ENCODE data around the gene NRSN1. TPM values are rescaled to one million over a fixed set of nuclear protein-coding genes. Genes with fewer than 3 reads are reported as not detected.
"Not testable (repeated sequence)": the region's sequence is repeated elsewhere in the genome, so short reads cannot be mapped to it uniquely, and the experiment has no call there.

The NRSN1 gene
- total and polyA plus RNA-seq, 10 donors, result 0.03 TPM; not detected in 9

DNA sequence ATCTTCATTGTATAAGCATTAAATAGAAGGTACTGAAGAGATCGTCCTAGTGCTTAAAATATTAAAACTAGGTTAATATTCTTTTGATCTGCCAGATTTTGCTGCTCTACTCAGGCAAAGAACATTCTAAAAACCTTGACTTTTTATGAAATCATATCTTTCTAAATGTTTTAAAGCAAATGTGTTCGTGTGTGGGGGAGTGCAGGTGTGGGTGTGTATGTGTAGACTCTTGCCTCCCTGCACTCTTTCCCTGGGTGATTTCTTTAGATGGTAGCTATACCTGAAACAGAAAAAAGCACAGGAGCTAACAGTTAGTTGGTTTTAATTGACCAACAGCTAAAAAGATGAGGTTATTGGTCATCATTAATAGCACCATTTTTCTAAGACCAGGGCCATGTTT is 5.7 kb downstream of the NRSN1 start:
- intact Hi-C loops (cut with DNase I; ENCODE audit: low total_unique reads), result no loop called here
- no peak overlapping the region for H3K27ac ChIP-seq
- TF ChIP-seq, protein P1, sequence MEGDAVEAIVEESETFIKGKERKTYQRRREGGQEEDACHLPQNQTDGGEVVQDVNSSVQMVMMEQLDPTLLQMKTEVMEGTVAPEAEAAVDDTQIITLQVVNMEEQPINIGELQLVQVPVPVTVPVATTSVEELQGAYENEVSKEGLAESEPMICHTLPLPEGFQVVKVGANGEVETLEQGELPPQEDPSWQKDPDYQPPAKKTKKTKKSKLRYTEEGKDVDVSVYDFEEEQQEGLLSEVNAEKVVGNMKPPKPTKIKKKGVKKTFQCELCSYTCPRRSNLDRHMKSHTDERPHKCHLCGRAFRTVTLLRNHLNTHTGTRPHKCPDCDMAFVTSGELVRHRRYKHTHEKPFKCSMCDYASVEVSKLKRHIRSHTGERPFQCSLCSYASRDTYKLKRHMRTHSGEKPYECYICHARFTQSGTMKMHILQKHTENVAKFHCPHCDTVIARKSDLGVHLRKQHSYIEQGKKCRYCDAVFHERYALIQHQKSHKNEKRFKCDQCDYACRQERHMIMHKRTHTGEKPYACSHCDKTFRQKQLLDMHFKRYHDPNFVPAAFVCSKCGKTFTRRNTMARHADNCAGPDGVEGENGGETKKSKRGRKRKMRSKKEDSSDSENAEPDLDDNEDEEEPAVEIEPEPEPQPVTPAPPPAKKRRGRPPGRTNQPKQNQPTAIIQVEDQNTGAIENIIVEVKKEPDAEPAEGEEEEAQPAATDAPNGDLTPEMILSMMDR (IDR thresholded peaks at IDR 0.05 in 8 of 11, conservative IDR thresholded peaks at IDR 0.05 in 3 of 11), result no peak
- TF ChIP-seq POLR2A (IDR thresholded peaks at IDR 0.05) (no peak), POLR2AphosphoS5 (IDR thresholded peaks at IDR 0.05) (no peak)
- H3K4me1 ChIP-seq, result no peaks in the 10 kb centered on the region
- peaks cover 0 to 9% (median 0%) of the 10 kb centered on the region in 7 donors for H3K27me3 ChIP-seq (replicated peaks in 1 of 7)
- no peaks in the 10 kb centered on the region for H3K9me3 ChIP-seq
- no peaks in the 10 kb centered on the region for H3K36me3 ChIP-seq
- no peak overlapping the region for H3K4me3 ChIP-seq
- 65 to 74% (median 70%) methylated on average over 2 of the region's 2 CpGs for whole genome bisulfite sequencing, 5 donors
- DNase-seq, result no peak

DNA sequence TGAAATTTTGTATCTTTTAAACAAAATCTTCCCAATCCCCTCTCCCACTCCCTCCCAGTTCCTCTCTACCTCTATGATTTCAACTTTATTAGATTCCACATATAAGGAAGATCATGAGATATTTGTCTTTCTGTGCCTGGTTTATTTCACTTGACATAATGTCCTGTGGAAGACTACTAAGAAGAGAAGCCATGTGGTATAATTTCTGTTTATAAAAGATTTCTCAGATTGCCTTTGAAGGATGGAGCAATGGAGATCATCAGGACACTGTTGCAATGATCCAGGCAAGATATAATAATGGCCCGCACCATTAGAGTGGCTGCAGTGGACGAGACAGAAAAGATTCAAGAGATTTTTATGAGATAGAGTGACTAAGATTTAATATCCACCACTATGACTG is 13.1 kb downstream of the NRSN1 start:
- no peak overlapping the region for H3K4me3 ChIP-seq
- TF ChIP-seq POLR2A (IDR thresholded peaks at IDR 0.05), result no peak
- TF ChIP-seq, protein P1 (IDR thresholded peaks at IDR 0.05 in 8 of 11, conservative IDR thresholded peaks at IDR 0.05 in 3 of 11), result no peak
- no peak for TF ChIP-seq POLR2AphosphoS5 (IDR thresholded peaks at IDR 0.05)
- no peak overlapping the region for H3K27ac ChIP-seq
- WGBS, 5 donors, result 76 to 86% (median 78%) methylated on average over 2 of the region's 2 CpGs
- no peaks in the 10 kb centered on the region for H3K27me3 ChIP-seq (replicated peaks in 1 of 7)
- no peak for DNase-seq
- intact Hi-C loops (cut with DNase I; ENCODE audit: low total_unique reads), result no loop called here
- peaks cover 0 to 8% (median 0%) of the 10 kb centered on the region in 8 donors for H3K9me3 ChIP-seq
- no peaks in the 10 kb centered on the region for H3K4me1 ChIP-seq
- no peaks in the 10 kb centered on the region for H3K36me3 ChIP-seq

DNA sequence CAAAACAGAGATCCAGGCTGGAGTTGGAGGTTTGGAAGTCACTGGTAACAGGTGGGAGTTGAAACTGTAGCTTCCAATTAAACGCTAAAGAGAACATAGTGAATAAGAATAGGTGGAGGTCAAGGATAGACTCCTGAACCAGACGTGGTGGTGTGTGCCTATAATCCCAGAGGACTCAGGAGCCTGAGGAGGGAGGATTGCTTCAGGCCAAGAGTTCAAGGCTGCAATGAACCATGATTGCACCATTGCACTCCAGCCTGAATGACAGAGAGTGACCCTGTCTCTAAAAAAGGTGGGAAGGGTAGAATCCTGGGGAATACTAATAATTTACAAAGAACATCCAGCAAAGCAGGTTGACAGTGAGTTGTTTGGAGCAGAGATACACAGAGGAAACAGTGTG is 13.6 kb downstream of the NRSN1 start:
- no peak overlapping the region for H3K27ac ChIP-seq
- no peak overlapping the region for H3K4me3 ChIP-seq
- WGBS, 5 donors, result 63 to 76% (median 70%) methylated on average over 2 of the region's 2 CpGs
- peaks cover 0 to 8% (median 0%) of the 10 kb centered on the region in 8 donors for H3K9me3 ChIP-seq
- no peaks in the 10 kb centered on the region for H3K27me3 ChIP-seq (replicated peaks in 1 of 7)
- TF ChIP-seq POLR2AphosphoS5 (IDR thresholded peaks at IDR 0.05), result no peak
- no peak for TF ChIP-seq POLR2A (IDR thresholded peaks at IDR 0.05)
- TF ChIP-seq, protein P1 (IDR thresholded peaks at IDR 0.05 in 8 of 11, conservative IDR thresholded peaks at IDR 0.05 in 3 of 11), result no peak
- intact Hi-C loops (cut with DNase I; ENCODE audit: low total_unique reads), result no loop called here
- DNase-seq, result no peak
- no peaks in the 10 kb centered on the region for H3K4me1 ChIP-seq
- no peaks in the 10 kb centered on the region for H3K36me3 ChIP-seq

DNA sequence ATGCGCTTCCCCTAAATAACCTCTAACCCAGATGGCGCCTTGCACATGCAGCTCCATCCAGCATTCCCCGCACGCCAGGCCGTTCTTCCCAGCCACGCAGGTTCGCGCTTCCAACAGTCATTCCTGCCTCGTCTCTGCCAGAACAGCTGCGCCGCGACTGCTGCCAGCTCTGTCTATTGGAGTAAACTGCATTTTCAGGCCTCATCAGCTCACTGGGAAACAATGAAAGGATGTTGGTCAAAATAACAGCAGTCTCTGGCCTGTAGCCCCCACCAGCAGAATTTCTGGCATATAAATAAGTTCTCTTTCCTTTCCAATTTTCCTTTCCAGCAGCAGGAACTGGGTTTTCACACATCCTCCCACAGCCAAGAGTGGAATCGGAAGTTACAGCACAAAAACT is 14.6 kb downstream of the NRSN1 start:
- 75 to 89% (median 81%) methylated on average over 13 of the region's 13 CpGs for WGBS, 5 donors
- Histone ChIP-seq H3K9me3 (peaks cover 0 to 8% (median 0%) of the 10 kb centered on the region in 8 donors), H3K27me3 (replicated peaks in 1 of 7) (no peaks in the 10 kb centered on the region), H3K36me3 (no peaks in the 10 kb centered on the region), H3K27ac (no peak overlapping the region), H3K4me1 (no peaks in the 10 kb centered on the region), H3K4me3 (no peak overlapping the region)
- no peak for TF ChIP-seq POLR2A (IDR thresholded peaks at IDR 0.05)
- TF ChIP-seq, protein P1 (IDR thresholded peaks at IDR 0.05 in 8 of 11, conservative IDR thresholded peaks at IDR 0.05 in 3 of 11), result no peak
- TF ChIP-seq POLR2AphosphoS5 (IDR thresholded peaks at IDR 0.05), result no peak
- intact Hi-C loops (cut with DNase I; ENCODE audit: low total_unique reads), result no loop called here
- DNase-seq, result no peak

DNA sequence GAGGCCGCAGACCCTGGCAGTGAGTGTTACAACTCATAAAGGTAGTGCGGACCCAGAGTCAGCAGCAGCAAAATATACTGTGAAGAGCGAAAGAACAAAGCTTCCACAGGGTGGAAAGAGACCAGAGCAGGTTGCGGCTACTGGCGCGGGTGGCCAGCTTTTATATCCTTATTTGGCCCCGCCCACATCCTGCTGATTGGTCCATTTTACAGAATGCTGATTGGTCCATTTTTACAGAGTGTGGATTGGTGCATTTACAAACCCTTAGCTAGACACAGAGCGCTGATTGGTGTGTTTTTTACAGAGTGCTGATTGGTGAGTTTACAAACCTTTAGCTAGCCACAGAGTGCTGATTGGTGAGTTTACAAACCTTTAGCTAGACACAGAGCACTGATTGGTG is 16.7 kb downstream of the NRSN1 start:
- intact Hi-C loops (cut with DNase I; ENCODE audit: low total_unique reads); H3K4me3 ChIP-seq; H3K4me1 ChIP-seq; H3K36me3 ChIP-seq; H3K27me3 ChIP-seq (replicated peaks in 1 of 7); H3K9me3 ChIP-seq; H3K27ac ChIP-seq; DNase-seq: not testable (repeated sequence)
- whole genome bisulfite sequencing, 5 donors, result 91 to 94% (median 93%) methylated on average over 8 of the region's 8 CpGs

All from spleen (tissue), 11 donors.